PC-9 (cell line): ENCODE results near the gene FLT4.

Experiments
- EZH2 ChIP-seq: fragments of 200-600 bp; sonication (generic); IDR thresholded peaks from 2 replicates; pipeline ENCODE4 v1.8.0; 2017; ENCODE audit warnings: antibody characterized with exemption, low read depth
- TF ChIP-seq, protein P1 (sequence below): fragments of 200-600 bp; sonication (generic); conservative IDR thresholded peaks from 2 replicates; pipeline ENCODE4 v1.6.1; 2017; ENCODE audit warnings: mixed run types, antibody characterized with exemption, mild to moderate bottlenecking, moderate library complexity

- TF ChIP-seq, protein P1, sequence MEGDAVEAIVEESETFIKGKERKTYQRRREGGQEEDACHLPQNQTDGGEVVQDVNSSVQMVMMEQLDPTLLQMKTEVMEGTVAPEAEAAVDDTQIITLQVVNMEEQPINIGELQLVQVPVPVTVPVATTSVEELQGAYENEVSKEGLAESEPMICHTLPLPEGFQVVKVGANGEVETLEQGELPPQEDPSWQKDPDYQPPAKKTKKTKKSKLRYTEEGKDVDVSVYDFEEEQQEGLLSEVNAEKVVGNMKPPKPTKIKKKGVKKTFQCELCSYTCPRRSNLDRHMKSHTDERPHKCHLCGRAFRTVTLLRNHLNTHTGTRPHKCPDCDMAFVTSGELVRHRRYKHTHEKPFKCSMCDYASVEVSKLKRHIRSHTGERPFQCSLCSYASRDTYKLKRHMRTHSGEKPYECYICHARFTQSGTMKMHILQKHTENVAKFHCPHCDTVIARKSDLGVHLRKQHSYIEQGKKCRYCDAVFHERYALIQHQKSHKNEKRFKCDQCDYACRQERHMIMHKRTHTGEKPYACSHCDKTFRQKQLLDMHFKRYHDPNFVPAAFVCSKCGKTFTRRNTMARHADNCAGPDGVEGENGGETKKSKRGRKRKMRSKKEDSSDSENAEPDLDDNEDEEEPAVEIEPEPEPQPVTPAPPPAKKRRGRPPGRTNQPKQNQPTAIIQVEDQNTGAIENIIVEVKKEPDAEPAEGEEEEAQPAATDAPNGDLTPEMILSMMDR, result no peak
- TF ChIP-seq EZH2, result no peak
Observed at GRCh38 chr5:180642779-180643178, 6.6 kb downstream of the FLT4 start.
